ENCODE results near the gene M1AP.

M1AP gene

GRCh38 chr2:74522516-74522915 lies 125.6 kb downstream of the M1AP start:
- H3K4me3 ChIP-seq (replicated peaks in 1 of 2; ENCODE audit: low read depth in 2 of 2, low read length in 2 of 2) = no peak overlapping the region
- DNase-seq (ENCODE audit: low read depth in 2 of 2) = no peak
- no peak for TF ChIP-seq CTCF (IDR thresholded peaks at IDR 0.05; ENCODE audit: low read depth, low read length)

GRCh38 chr2:74516650-74517049 lies 131.5 kb downstream of the M1AP start:
- no peak for TF ChIP-seq CTCF (IDR thresholded peaks at IDR 0.05; ENCODE audit: low read depth, low read length)
- DNase-seq (ENCODE audit: low read depth in 2 of 2) = no peak

GRCh38 chr2:74515981-74516633 lies 132.0 kb downstream of the M1AP start:
- DNase-seq (ENCODE audit: low read depth in 2 of 2) = peak; percentile 56 to 59
- peak overlapping the region in 1 of 2 donors; percentile 24 for H3K4me3 ChIP-seq (replicated peaks in 1 of 2; ENCODE audit: low read depth in 2 of 2, low read length in 2 of 2)
- TF ChIP-seq CTCF (IDR thresholded peaks at IDR 0.05; ENCODE audit: low read depth, low read length) = no peak

More at GRCh38 chr2:74516650-74517049, 131.5 kb downstream of the M1AP start:
- H3K4me3 ChIP-seq (replicated peaks in 1 of 2; ENCODE audit: low read depth in 2 of 2, low read length in 2 of 2) = no peak overlapping the region

- no peak for TF ChIP-seq CTCF (IDR thresholded peaks at IDR 0.05; ENCODE audit: low read depth, low read length)
- H3K4me3 ChIP-seq (replicated peaks in 1 of 2; ENCODE audit: low read depth in 2 of 2, low read length in 2 of 2) = no peak overlapping the region
- no peak for DNase-seq (ENCODE audit: low read depth in 2 of 2)
Measured at GRCh38 chr2:74515271-74515980, 132.7 kb downstream of the M1AP start.

GRCh38 chr2:74514368-74515270 lies 133.5 kb downstream of the M1AP start, which contains the start of gene TLX2:
TLX2 (plus strand) TSS chr2:74514450; CDS start chr2:74514807, 357 bp downstream.
- no peak within 1 kb of the TSS for H3K4me3 ChIP-seq (replicated peaks in 1 of 2; ENCODE audit: low read depth in 2 of 2, low read length in 2 of 2)
- no peak for TF ChIP-seq CTCF (IDR thresholded peaks at IDR 0.05; ENCODE audit: low read depth, low read length)
- DNase-seq (ENCODE audit: low read depth in 2 of 2) = no peak

- TF ChIP-seq CTCF (IDR thresholded peaks at IDR 0.05; ENCODE audit: low read depth, low read length) = no peak
- DNase-seq (ENCODE audit: low read depth in 2 of 2) = no peak
- no peak overlapping the region for H3K4me3 ChIP-seq (replicated peaks in 1 of 2; ENCODE audit: low read depth in 2 of 2, low read length in 2 of 2)
Measured at GRCh38 chr2:74513605-74514367, 134.3 kb downstream of the M1AP start.
